IMR-90 (cell line): ENCODE results near the gene LARGE2. TPM values are rescaled to one million over a fixed set of nuclear protein-coding genes. Genes with fewer than 3 reads are reported as not detected.

ENCODE experiments used
- ATAC-seq: fragments of 200-7000 bp; cut with Tn5 transposase; 2 replicates; pipeline ENCODE4 v1.9.1; 2020; ENCODE audit warnings: low read depth, mild to moderate bottlenecking, moderate library complexity
- BruUV-seq: library from RNA; stranded (reverse); fragments of 400-500 nt; replicated peaks from 2 replicates; lab custom pipeline; 2021; lab: Mats Ljungman, UMichigan
- CTCF ChIA-PET: fragments of 300-600 bp; formaldehyde crosslinking; extraction: SDS; loops from one replicate; lab custom pipeline; 2021; ENCODE audit warnings: antibody characterized with exemption; lab: Yijun Ruan, JAX
- POLR2A ChIA-PET: fragments of 300-600 bp; sonication (Branson Sonifier 250); formaldehyde crosslinking; loops from one replicate; lab custom pipeline; 2022; ENCODE audit warnings: antibody characterized with exemption; ENCODE audit not compliant: unreplicated experiment; lab: Charles Lee
- DNase-seq: peaks from one replicate; pipeline ENCODE4 v3.0.0; 2013
- H2AFZ ChIP-seq: replicated peaks from 2 replicates; pipeline ENCODE3; 2013; ENCODE audit warnings: low read length, mild to moderate bottlenecking; ENCODE audit not compliant: poor library complexity
- H2AK5ac ChIP-seq: 2 replicates; pipeline ENCODE4 v1.6.1; 2013; ENCODE audit warnings: low read depth, low read length, inconsistent platforms
- H2AK9ac ChIP-seq: replicated peaks from 2 replicates; pipeline ENCODE3; 2013; ENCODE audit warnings: mild to moderate bottlenecking, low read depth, low read length, moderate library complexity; ENCODE audit not compliant: poor library complexity
- H2BK120ac ChIP-seq: 2 replicates; pipeline ENCODE4 v1.6.1; 2013; ENCODE audit warnings: low read depth, low read length, inconsistent platforms
- H2BK15ac ChIP-seq: 3 replicates; pipeline ENCODE4 v1.6.1; 2013; ENCODE audit warnings: low read depth, low read length, inconsistent platforms
- H2BK20ac ChIP-seq: 2 replicates; pipeline ENCODE4 v1.6.1; 2013; ENCODE audit warnings: low read depth, mild to moderate bottlenecking, inconsistent platforms, low read length, moderate library complexity
- H2BK5ac ChIP-seq: 2 replicates; pipeline ENCODE4 v1.6.1; 2013; ENCODE audit warnings: mild to moderate bottlenecking, low read depth, low read length, inconsistent platforms; ENCODE audit not compliant: poor library complexity, severe bottlenecking
- H3K14ac ChIP-seq: replicated peaks from 2 replicates; pipeline ENCODE4 v1.6.1; 2013; ENCODE audit warnings: low read depth, low read length, inconsistent platforms
- H3K18ac ChIP-seq: 2 replicates; pipeline ENCODE4 v1.6.1; 2013; ENCODE audit warnings: low read depth, low read length, control low read depth
- H3K23ac ChIP-seq: 2 replicates; pipeline ENCODE4 v1.6.1; 2013; ENCODE audit warnings: low read depth, low read length, inconsistent platforms
- H3K27ac ChIP-seq: 2 replicates; pipeline ENCODE4 v1.5.1; 2013; ENCODE audit warnings: mild to moderate bottlenecking, control low read depth, low read length; ENCODE audit not compliant: insufficient read depth
- H3K27me3 ChIP-seq: 2 replicates; pipeline ENCODE4 v1.6.1; 2013; ENCODE audit warnings: low read length; ENCODE audit not compliant: control insufficient read depth, insufficient read depth
- H3K36me3 ChIP-seq: 2 replicates; pipeline ENCODE4 v1.6.1; 2013; ENCODE audit warnings: low read length, mixed read lengths; ENCODE audit not compliant: control insufficient read depth, insufficient read depth
- H3K4ac ChIP-seq: 2 replicates; pipeline ENCODE4 v1.6.1; 2013; ENCODE audit warnings: low read depth, low read length, inconsistent platforms
- H3K4me1 ChIP-seq: 2 replicates; pipeline ENCODE4 v1.6.1; 2013; ENCODE audit warnings: low read length, mixed read lengths; ENCODE audit not compliant: control insufficient read depth, insufficient read depth
- H3K4me2 ChIP-seq: 2 replicates; pipeline ENCODE4 v1.6.1; 2013; ENCODE audit warnings: low read depth, mild to moderate bottlenecking, control low read depth, low read length, moderate library complexity
- H3K4me3 ChIP-seq: 2 replicates; pipeline ENCODE4 v1.5.1; 2013; ENCODE audit warnings: low read depth, mild to moderate bottlenecking, control low read depth, low read length, moderate library complexity; ENCODE audit not compliant: insufficient read depth
- H3K56ac ChIP-seq: 2 replicates; pipeline ENCODE4 v1.6.1; 2013; ENCODE audit warnings: low read length, inconsistent platforms; ENCODE audit not compliant: insufficient read depth; ENCODE audit errors: extremely low read depth
- H3K79me1 ChIP-seq, 2 experiments: 2 replicates each; pipeline ENCODE4 v1.6.1; 2013; ENCODE audit warnings: low read length in 2 of 2, inconsistent platforms in 1 of 2, low read depth in 1 of 2
- H3K9ac ChIP-seq: 2 replicates; pipeline ENCODE4 v1.6.1; 2013; ENCODE audit warnings: low read depth, low read length, control low read depth
- H3K9me1 ChIP-seq: 2 replicates; pipeline ENCODE4 v1.6.1; 2013; ENCODE audit warnings: low read length, inconsistent platforms; ENCODE audit not compliant: insufficient read depth
- H3K9me3 ChIP-seq: 2 replicates; pipeline ENCODE4 v1.6.1; 2013; ENCODE audit warnings: low read length; ENCODE audit not compliant: control insufficient read depth, insufficient read depth
- H4K20me1 ChIP-seq: 2 replicates; pipeline ENCODE4 v1.6.1; 2013; ENCODE audit warnings: low read length, inconsistent platforms; ENCODE audit not compliant: insufficient read depth
- H4K5ac ChIP-seq: 2 replicates; pipeline ENCODE4 v1.6.1; 2013; ENCODE audit warnings: mild to moderate bottlenecking, low read depth, low read length, control low read depth
- H4K8ac ChIP-seq, 2 experiments: 2 replicates each; pipeline ENCODE4 v1.6.1; 2013; ENCODE audit warnings: low read depth in 2 of 2, low read length in 2 of 2, control low read depth in 1 of 2, inconsistent platforms in 1 of 2
- H4K91ac ChIP-seq: 2 replicates; pipeline ENCODE4 v1.6.1; 2013; ENCODE audit warnings: low read depth, low read length, inconsistent platforms; ENCODE audit not compliant: insufficient read depth
- BHLHE40 ChIP-seq: fragments of 150-350 bp; IDR thresholded peaks from 2 replicates; pipeline ENCODE4 v1.6.1; 2016; ENCODE audit warnings: mild to moderate bottlenecking, low read depth, low read length
- CEBPB ChIP-seq: IDR thresholded peaks from 2 replicates; pipeline ENCODE4 v1.6.1; 2012; ENCODE audit warnings: low read depth, low read length, improper control_type of control experiment
- CTCF ChIP-seq: conservative IDR thresholded peaks from 2 replicates; pipeline ENCODE4 v1.5.1; 2012; ENCODE audit warnings: mild to moderate bottlenecking, low read depth, low read length, improper control_type of control experiment
- FOS ChIP-seq: fragments of 150-350 bp; IDR thresholded peaks from 2 replicates; pipeline ENCODE4 v1.6.1; 2016; ENCODE audit warnings: low read depth, low read length
- MAFK ChIP-seq: IDR thresholded peaks from 2 replicates; pipeline ENCODE4 v1.6.1; 2012; ENCODE audit warnings: low read depth, low read length, improper control_type of control experiment
- MAZ ChIP-seq: IDR thresholded peaks from 2 replicates; pipeline ENCODE4 v1.6.1; 2012; ENCODE audit warnings: low read depth, mild to moderate bottlenecking, low read length, improper control_type of control experiment, moderate library complexity, borderline replicate concordance
- MXI1 ChIP-seq: IDR thresholded peaks from 2 replicates; pipeline ENCODE4 v1.6.1; 2012; ENCODE audit warnings: low read depth, mild to moderate bottlenecking, low read length, moderate library complexity, borderline replicate concordance
- NFE2L2 ChIP-seq: fragments of 150-350 bp; IDR thresholded peaks from 2 replicates; pipeline ENCODE4 v1.6.1; 2016; ENCODE audit warnings: low read depth, mild to moderate bottlenecking, low read length
- POLR2A ChIP-seq: IDR thresholded peaks from 2 replicates; pipeline ENCODE4 v1.6.1; 2012; ENCODE audit warnings: mild to moderate bottlenecking, low read depth, low read length
- RAD21 ChIP-seq: IDR thresholded peaks from 2 replicates; pipeline ENCODE4 v1.6.1; 2012; ENCODE audit warnings: low read length, improper control_type of control experiment
- RFX5 ChIP-seq: IDR thresholded peaks from 2 replicates; pipeline ENCODE4 v1.8.0; 2012; ENCODE audit warnings: low read depth, mild to moderate bottlenecking, low read length, moderate library complexity
- SMC3 ChIP-seq: fragments of 150-350 bp; IDR thresholded peaks from 2 replicates; pipeline ENCODE4 v1.6.1; 2016; ENCODE audit warnings: low read depth, mild to moderate bottlenecking, antibody characterized with exemption, low read length, moderate library complexity
- USF2 ChIP-seq: fragments of 150-350 bp; IDR thresholded peaks from 2 replicates; pipeline ENCODE4 v1.6.1; 2017; ENCODE audit warnings: mild to moderate bottlenecking, antibody characterized with exemption, low read length, low read depth
- WGBS, 2 experiments: methylation state at CpG; one replicate each; pipeline versions ENCODE4 v1.1.5 to v1.1.7; 2013; ENCODE audit warnings: missing lambda C conversion rate in 2 of 2; ENCODE audit not compliant: insufficient read length in 1 of 2; ENCODE audit errors: extremely low coverage in 2 of 2; 5-methylcytosine and 5-hydroxymethylcytosine counted together
- dilution Hi-C: fragments of 300-500 bp; cut with HindIII; formaldehyde crosslinking; loops from one replicate; pipeline ENCODE4 v1.14.3; 2018; ENCODE audit warnings: low sequenced_read_pairs; ENCODE audit not compliant: unreplicated experiment
- in situ Hi-C: fragments of 300-500 bp; cut with MboI; formaldehyde crosslinking; loops from 3 replicates; pipeline ENCODE4 v1.14.3; 2019; ENCODE audit warnings: low sequenced_read_pairs, inconsistent platforms, mixed read lengths
- intact Hi-C: fragments of 100-400 bp; cut with micrococcal nuclease; formaldehyde crosslinking; loops from 2 replicates; pipeline ENCODE4 v1.10.0; 2022
- polyA plus RNA-seq, 3 experiments: library from polyadenylated mRNA; depleted of rRNA; stranded (reverse); fragments of >200 nt; gene quantifications; 2 replicates each; pipeline ENCODE4 v1.2.3, GENCODE V29; 2012; ENCODE audit warnings: low replicate concordance in 1 of 3
- total RNA-seq: library from RNA; depleted of rRNA; stranded (reverse); fragments of >200 nt; gene quantifications from 2 replicates; pipeline ENCODE4 v1.2.3, GENCODE V29; 2012

The LARGE2 gene
- total and polyA plus RNA-seq, 2 of the 4 experiments (the other 2 are of a cell fraction), result 0.03 TPM; not detected in 1

- no peaks in the 10 kb centered on the region for H3K9me3 ChIP-seq
- H3K4me2 ChIP-seq, result no peak overlapping the region
- no peaks in the 10 kb centered on the region for H3K4me1 ChIP-seq
- H4K20me1 ChIP-seq, result 0 out of 2 replicates have a peak, but pooled peaks cover under 1% of the 10 kb centered on the region
- ATAC-seq (no peak), DNase-seq (no peak)
- no peak overlapping the region for H4K5ac ChIP-seq
- no peak overlapping the region for H4K8ac ChIP-seq
- H2BK20ac ChIP-seq, result no peak overlapping the region
- no peak overlapping the region for H3K9ac ChIP-seq
- CTCF ChIA-PET, result no interaction called here
- no peak overlapping the region for H3K4me3 ChIP-seq
- H3K14ac ChIP-seq, result no peak overlapping the region
- no peak overlapping the region for H2BK15ac ChIP-seq
- no peaks in the 10 kb centered on the region for H3K9me1 ChIP-seq
- no peaks in the 10 kb centered on the region for H3K79me1 ChIP-seq
- no peaks in the 10 kb centered on the region for H3K27me3 ChIP-seq
- TF ChIP-seq RAD21 (no peak), SMC3 (no peak), FOS (no peak), MAFK (no peak), POLR2A (no peak), CTCF (no peak), CEBPB (no peak), MXI1 (no peak), BHLHE40 (no peak), NFE2L2 (no peak), USF2 (no peak), RFX5 (no peak), MAZ (no peak)
- peaks cover 51% of the 10 kb centered on the region for H3K36me3 ChIP-seq
- H2AK9ac ChIP-seq, result no peak overlapping the region
- BruUV-seq, result no TSS peak
- H3K18ac ChIP-seq, result no peak overlapping the region
- intact Hi-C loops (no loop called here), in situ Hi-C loops (no loop called here), dilution Hi-C loops (no loop called here)
- POLR2A ChIA-PET, result no interaction called here
- H3K27ac ChIP-seq, result no peak overlapping the region
- no peak overlapping the region for H2BK120ac ChIP-seq
- H3K4ac ChIP-seq, result no peak overlapping the region
- no peak overlapping the region for H3K56ac ChIP-seq
- no peak overlapping the region for H2AK5ac ChIP-seq
- no peak overlapping the region for H2AFZ ChIP-seq
- no peak overlapping the region for H3K23ac ChIP-seq
- H2BK5ac ChIP-seq, result no peak overlapping the region
- WGBS, 2 experiments, result 100% methylated on average over 3 of the region's 8 CpGs; no CpG with 5 or more reads in 1 of the 2 experiments
- no peak overlapping the region for H4K91ac ChIP-seq
Measured at GRCh38 chr11:45935349-45936064, 13.1 kb downstream of the LARGE2 start.
